ENCODE data around the gene SLC2A13. TPM values are rescaled to one million over a fixed set of nuclear protein-coding genes. Genes with fewer than 3 reads are reported as not detected.
"Not testable (repeated sequence)": the region's sequence is repeated elsewhere in the genome, so short reads cannot be mapped to it uniquely, and the experiment has no call there.

The SLC2A13 gene
- total RNA-seq, 1 experiment from 2014 or later, result 12.1 TPM

GRCh38 chr12:40031965-40032364 lies 73.9 kb downstream of the SLC2A13 start:
- no peaks in the 10 kb centered on the region for H3K27me3 ChIP-seq (ENCODE audit: control insufficient read depth, insufficient read depth, low read length)
- H3K4me3 ChIP-seq (ENCODE audit: low read depth in 2 of 2, low read length in 2 of 2), result no peak overlapping the region
- peaks cover 4% of the 10 kb centered on the region; the same call in 1 of the 2 replicates for H3K4me1 ChIP-seq (ENCODE audit: control insufficient read depth, insufficient read depth, low read length)
- H3K27ac ChIP-seq (ENCODE audit: low read length), result no peak overlapping the region
- BruUV-seq (replicated peaks), result no TSS peak
- in situ Hi-C loops (cut with HindIII; ENCODE audit: low pct_unique_long_range_greater_than_20kb, low sequenced_read_pairs) (no loop called here), intact Hi-C loops (cut with micrococcal nuclease; ENCODE audit: unreplicated experiment) (no loop called here)
- TF ChIP-seq CTCF (IDR thresholded peaks at IDR 0.05) (peak; percentile 40), REST (IDR thresholded peaks at IDR 0.05; ENCODE audit: insufficient read depth in 1 of 2, low read depth in 2 of 2, low read length in 1 of 2) (no peak)
- H3K9me3 ChIP-seq (ENCODE audit: control insufficient read depth, insufficient read depth, low read depth, low read length), result no peaks in the 10 kb centered on the region
- DNase-seq (ENCODE audit: low read depth, low spot score), result no peak
- no peak for ATAC-seq
- POLR2A ChIA-PET, result no interaction called here
- CTCF ChIA-PET, result no interaction called here
- H3K36me3 ChIP-seq (ENCODE audit: control insufficient read depth, insufficient read depth, low read length), result no peaks in the 10 kb centered on the region

GRCh38 chr12:40030970-40031369 lies 74.9 kb downstream of the SLC2A13 start:
- CTCF ChIA-PET; POLR2A ChIA-PET; ATAC-seq; H3K27me3 ChIP-seq (ENCODE audit: control insufficient read depth, insufficient read depth, low read length); H3K9me3 ChIP-seq (ENCODE audit: control insufficient read depth, insufficient read depth, low read depth, low read length); H3K4me3 ChIP-seq (ENCODE audit: low read depth in 2 of 2, low read length in 2 of 2); in situ Hi-C loops (cut with HindIII; ENCODE audit: low pct_unique_long_range_greater_than_20kb, low sequenced_read_pairs); H3K27ac ChIP-seq (ENCODE audit: low read length); BruUV-seq (replicated peaks); H3K4me1 ChIP-seq (ENCODE audit: control insufficient read depth, insufficient read depth, low read length); intact Hi-C loops (cut with micrococcal nuclease; ENCODE audit: unreplicated experiment); H3K36me3 ChIP-seq (ENCODE audit: control insufficient read depth, insufficient read depth, low read length); DNase-seq (ENCODE audit: low read depth, low spot score): not testable (repeated sequence)

GRCh38 chr12:40028296-40028695 lies 77.6 kb downstream of the SLC2A13 start:
- no peak for TF ChIP-seq REST (IDR thresholded peaks at IDR 0.05; ENCODE audit: insufficient read depth in 1 of 2, low read depth in 2 of 2, low read length in 1 of 2)
- no peak for TF ChIP-seq SIN3A (IDR thresholded peaks at IDR 0.05; ENCODE audit: borderline replicate concordance, insufficient read depth, low read depth, low read length)
- no peak for TF ChIP-seq TCF7L2 (IDR thresholded peaks at IDR 0.05; ENCODE audit: low read depth, low read length)
- no peak for TF ChIP-seq CTCF (IDR thresholded peaks at IDR 0.05)
- no peak for TF ChIP-seq POLR2AphosphoS5 (IDR thresholded peaks at IDR 0.05; ENCODE audit: low read depth, low read length)
- intact Hi-C loops (cut with micrococcal nuclease; ENCODE audit: unreplicated experiment) (no loop called here), in situ Hi-C loops (cut with HindIII; ENCODE audit: low pct_unique_long_range_greater_than_20kb, low sequenced_read_pairs) (no loop called here)
- DNase-seq (ENCODE audit: low read depth, low spot score), result no peak
- H3K27me3 ChIP-seq (ENCODE audit: control insufficient read depth, insufficient read depth, low read length), result no peaks in the 10 kb centered on the region
- ChIA-PET CTCF (no interaction called here), POLR2A (interaction anchor here (0.7 kb wide), 1 partner anchor 12 kb away, joined by 3 read pairs; no protein-coding TSS in a partner anchor)
- H3K27ac ChIP-seq (ENCODE audit: low read length), result no peak overlapping the region
- ATAC-seq, result no peak
- no peaks in the 10 kb centered on the region for H3K9me3 ChIP-seq (ENCODE audit: control insufficient read depth, insufficient read depth, low read depth, low read length)
- no TSS peak for BruUV-seq (replicated peaks)
- no peaks in the 10 kb centered on the region for H3K4me1 ChIP-seq (ENCODE audit: control insufficient read depth, insufficient read depth, low read length)
- no peak overlapping the region for H3K4me3 ChIP-seq (ENCODE audit: low read depth in 2 of 2, low read length in 2 of 2)
- no peaks in the 10 kb centered on the region for H3K36me3 ChIP-seq (ENCODE audit: control insufficient read depth, insufficient read depth, low read length)
